ENCODE measurements around the gene CPNE7.

DNA sequence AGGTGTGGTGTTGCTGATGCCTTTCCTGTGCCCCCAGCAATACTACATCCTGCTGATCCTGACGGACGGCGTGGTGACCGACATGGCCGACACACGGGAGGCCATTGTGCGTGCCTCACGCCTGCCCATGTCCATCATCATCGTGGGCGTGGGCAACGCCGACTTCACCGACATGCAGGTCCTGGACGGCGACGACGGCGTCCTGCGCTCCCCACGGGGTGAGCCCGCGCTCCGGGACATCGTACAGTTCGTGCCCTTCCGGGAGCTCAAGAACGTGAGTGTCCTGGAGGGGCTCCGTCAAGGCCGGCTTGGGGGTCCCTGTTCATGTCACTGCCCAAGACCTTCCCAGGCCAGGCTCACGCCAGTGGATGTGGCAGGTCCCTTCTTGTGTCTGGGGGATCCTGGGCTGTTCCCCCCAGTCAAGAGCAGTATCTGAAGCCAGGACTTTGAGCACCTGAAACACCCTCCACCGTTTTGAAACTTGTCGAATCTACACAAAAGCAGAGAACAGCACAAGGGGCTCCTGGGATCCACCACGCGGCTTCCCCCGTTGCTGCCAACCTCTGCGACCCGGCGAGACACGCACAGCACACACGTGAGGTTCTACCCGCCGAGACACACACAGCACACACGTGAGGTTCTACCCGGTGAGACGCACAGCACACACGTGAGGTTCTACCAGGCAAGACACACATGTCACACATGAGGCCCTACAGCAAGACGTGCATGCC is 19.9 kb downstream of the CPNE7 start:
- TF ChIP-seq YY1 (IDR thresholded peaks at IDR 0.05; ENCODE audit: insufficient read depth, insufficient read length), result no peak
- TF ChIP-seq SUZ12 (IDR thresholded peaks at IDR 0.05; ENCODE audit: extremely low read depth, insufficient read depth, insufficient read length), result no peak
- TF ChIP-seq ZNF274 (IDR thresholded peaks at IDR 0.05; ENCODE audit: low read depth, low read length), result no peak
